ENCODE measurements around the gene NEDD4L.

Gene NEDD4L

DNA sequence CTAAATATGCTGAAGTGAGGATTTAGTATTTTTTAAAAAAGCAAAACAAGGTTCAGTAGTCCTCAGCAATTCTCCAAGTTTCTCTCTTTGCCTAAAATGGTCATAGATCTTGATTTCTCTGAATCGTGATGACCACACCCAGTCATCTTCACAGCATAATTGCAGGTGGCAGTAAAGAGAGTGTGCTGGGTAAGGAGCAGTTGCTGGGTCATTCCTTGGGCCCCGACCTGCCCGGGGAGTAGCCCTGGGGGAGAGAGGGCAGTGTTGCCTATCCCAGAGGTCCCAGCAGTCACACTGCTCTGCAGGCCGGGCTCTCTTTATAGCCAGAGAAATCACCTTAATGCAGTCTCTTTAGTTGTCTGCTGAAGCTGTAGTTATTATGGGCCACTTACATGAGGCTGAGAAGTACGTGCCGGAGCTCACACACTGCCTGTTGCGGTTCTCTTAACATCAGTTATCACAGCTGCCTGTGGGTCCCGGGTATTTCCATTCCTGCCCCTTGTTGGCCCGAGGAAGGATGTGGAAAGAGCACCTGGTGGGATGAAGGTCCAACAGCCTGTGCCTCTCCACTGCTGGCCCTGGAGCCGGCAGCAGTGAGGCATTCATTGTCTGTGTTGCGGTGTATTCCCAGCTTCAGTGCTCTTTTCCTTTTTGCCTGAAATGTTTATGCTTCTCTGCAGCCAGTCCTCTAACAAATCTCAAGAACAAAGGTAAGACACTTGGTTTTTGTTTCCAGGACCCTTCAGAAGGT, 354.8 kb downstream of the NEDD4L start:
- DNase-seq (ENCODE audit: low read depth in 2 of 2) = no peak

DNA sequence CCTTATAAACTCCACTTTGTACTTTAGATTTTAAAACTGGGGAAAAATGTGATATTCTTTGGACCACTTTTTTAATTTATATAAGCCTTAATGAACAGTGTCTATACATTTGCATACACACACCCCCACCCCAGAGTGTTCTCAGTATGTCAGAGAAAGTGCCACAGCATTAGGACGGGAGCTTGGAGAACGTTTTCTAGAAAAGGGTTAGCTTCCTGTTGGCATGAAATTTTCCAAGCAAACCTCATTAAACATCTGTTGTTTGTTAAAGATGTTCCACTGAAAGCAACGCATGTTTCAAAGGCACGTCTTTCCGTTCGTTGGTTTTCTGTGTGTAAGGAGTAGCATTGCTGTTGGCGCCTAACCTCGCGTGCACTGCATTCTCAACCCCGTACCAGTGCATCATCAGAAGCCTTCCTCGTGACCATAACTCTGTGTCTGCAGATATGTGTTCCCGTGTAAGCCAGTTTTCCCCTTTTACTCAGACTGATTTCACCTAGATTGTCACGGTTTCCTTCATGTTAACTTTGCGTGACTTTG, 356.4 kb downstream of the NEDD4L start:
- DNase-seq (ENCODE audit: low read depth in 2 of 2) = no peak

DNA sequence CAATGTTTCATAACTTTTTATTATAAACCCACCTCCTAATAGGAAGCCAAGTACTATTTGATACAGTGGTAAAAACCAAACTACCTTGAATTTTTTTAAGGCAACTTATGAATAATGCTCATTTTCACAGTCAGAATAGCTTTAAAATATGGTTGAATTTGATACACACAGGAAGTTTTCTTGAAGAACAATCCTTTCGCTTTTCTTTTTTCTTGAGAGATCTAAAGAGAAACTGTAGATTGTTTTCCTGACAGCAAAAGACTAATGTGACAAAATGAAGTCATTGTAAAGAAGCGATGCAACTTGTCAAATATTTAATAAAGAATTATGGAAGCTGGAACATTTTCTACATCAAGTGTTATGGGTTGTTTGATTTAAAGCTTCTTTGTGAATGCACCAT, 357.2 kb downstream of the NEDD4L start:
- DNase-seq (ENCODE audit: low read depth in 2 of 2) = no peak

DNA sequence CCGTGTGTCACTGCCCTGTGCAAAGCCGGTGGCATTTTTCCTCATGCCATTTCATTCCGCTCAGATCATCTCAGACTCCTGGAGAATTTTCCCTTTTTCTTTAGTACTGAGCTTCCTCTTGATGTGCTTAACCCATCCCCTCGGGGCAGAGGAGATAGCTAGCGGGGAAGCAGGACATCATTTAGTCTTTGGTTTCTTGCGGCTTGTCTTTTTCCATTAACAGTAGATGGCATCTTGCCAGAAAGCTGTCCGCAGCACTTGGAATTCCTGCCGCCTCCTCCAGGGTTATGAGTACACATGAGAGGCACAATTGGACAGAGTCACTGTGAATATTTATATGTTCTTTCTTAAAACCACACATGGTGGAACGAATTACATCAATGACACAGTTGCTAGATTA, 358.2 kb downstream of the NEDD4L start:
- no peak for DNase-seq (ENCODE audit: low read depth in 2 of 2)

DNA sequence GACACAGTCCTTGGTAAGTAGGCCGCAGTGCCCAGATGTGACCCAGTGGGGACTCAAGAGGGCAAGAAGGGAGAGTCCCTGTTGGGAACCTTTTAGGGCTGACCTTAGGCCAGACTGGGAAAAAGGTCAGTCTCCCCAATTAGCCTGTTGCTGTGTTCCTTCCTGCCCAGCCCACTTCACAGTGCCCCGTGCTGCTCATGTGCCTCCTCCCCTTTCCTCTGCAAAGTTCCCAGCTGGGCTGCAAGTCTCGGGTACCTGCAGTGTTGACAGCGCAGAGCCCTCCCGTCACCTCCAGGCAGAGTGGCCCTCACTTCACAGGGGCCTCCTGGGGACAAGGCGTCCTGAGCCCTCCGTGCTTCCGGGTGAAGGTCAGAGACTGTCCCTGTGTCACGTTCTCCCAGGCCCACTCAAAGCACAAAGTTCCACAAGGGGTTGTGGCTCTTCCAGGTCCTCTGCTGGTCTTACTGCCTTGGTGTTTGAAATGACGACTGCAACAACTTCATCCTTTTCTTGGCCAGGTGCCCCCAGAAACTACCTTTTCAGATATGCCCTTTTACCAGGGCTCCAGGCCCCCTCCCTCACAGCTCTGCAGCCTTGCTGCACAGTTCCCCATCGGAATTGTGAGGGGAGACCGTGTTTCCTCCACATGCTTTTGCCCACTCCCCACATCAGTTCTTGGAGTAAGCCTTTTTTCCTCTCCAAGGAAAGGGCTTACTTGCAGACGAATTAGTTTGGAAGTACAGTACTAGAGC, 359.1 kb downstream of the NEDD4L start:
- DNase-seq (ENCODE audit: low read depth in 2 of 2) = no peak

DNA sequence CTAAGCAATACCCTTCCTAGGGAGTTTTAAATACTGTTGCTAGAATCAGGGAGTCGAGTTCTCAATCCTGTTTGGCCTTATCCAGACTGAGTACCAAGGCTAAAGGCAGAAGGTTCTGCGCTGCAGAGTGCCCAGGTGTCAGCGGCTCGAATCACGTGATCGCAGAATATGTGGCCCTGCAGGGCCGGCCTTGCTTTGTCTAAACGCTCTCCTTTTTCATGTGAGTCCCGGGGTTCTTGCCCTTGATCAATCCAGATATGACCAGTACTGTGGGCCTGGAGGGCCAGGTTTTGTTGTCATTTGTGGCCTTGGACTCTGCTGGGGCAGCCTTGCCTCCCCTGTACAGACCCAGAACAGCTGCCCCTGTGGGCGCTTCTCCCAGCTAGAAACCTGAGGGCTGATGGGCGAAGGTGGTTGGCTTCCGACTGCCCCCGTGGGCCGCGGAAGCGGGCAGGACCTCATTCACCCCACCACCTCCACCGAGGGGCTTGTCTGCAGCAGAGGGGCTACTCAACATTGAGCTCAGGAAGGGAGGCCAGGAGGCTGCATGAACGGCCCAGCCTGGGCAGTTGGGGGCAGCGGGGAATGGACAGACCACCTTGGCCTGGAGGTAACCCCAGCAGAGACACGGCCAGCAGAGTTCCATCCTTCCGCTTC, 359.9 kb downstream of the NEDD4L start:
- no peak for DNase-seq (ENCODE audit: low read depth in 2 of 2)

DNA sequence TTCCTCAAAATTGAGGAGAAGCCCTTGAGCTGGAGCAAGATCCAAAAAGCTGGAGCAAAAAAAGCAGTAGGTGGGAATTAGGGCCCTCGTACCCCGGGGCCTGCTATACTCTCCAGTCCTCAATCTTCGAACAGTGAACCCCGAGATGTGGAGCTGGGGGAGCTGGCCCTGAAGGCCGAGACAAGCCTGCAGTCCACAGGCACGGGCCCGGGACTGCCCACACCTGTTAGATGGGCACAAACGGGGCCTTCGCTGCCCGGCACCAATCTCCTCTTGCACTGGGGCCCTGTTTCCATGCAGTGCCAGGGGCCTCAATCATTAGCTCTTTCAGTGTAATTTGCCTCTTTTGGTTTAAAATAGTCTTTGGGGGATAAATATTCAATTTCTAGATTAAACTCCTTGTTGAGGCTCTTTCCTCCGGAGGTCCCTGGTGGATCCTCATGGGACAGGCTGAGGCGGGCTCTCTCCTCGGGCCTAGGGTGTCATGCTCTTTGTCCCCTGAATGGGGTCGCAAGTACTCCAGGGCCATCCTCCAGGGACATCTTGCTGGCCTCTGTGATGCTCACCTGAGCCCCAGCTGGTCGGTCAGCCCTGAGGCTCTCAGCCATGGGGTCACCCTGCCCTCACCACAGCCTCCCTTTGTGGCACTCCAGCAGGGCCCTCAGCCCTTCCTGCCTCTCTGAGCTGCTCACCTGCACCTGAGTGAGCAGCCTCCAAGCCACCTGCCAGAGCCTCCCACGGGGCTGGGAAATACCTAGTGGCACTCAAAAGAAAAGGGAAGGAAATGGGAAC, 361.3 kb downstream of the NEDD4L start:
- DNase-seq (ENCODE audit: low read depth in 2 of 2) = no peak

DNA sequence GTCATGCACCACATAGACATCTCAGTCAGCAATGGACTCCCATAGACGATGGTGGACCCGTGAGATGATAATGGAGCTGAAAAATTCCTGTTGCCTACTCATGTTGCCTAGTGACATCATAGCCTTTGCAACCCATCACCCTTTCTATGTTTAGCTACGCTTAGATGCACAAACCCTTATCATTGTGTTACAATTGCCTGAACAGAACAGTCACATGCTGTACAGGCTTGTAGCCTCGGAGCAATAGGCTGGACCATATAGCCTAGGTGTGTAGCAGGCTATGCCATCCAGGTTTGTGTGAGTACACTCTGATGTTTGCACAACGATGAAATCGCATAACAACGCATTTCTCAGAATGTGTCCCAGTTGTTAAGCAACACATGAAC, 363.2 kb downstream of the NEDD4L start:
- DNase-seq (ENCODE audit: low read depth in 2 of 2) = no peak

DNA sequence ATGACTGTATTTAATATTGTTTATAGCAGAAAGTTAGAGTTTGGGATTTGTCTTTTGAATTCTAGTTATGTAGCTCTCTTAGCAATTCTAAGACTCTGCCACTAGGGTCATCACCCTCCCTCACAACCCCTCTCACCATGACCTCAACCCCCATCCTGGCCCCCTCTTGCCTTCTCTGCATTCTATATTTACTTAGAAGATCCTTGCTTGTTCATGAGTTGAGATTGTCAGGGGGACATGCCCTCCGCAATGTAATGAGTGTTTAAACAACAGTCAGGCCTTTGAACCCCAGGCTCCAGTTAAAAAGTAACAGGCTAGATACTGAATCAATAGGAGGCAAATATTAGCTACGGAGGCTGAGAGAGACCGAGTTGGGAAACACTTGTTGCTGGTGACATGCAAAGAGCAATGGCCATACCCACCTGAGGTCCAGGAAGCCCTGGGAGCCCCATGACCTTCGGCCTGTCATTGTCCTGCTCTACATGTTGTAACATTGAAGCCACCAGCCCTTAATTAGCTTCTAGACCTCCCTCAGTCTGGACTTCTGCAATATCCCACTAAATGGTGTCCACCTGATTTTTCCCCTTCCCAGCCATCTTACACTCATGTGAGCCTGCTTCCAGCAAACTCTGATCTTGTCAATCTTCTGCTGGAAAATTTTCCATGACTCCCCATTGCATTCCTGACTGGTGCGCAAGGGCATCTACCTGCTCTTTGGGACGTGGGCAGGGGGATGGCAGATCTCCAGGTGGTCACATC, 363.8 kb downstream of the NEDD4L start:
- no peak for DNase-seq (ENCODE audit: low read depth in 2 of 2)

DNA sequence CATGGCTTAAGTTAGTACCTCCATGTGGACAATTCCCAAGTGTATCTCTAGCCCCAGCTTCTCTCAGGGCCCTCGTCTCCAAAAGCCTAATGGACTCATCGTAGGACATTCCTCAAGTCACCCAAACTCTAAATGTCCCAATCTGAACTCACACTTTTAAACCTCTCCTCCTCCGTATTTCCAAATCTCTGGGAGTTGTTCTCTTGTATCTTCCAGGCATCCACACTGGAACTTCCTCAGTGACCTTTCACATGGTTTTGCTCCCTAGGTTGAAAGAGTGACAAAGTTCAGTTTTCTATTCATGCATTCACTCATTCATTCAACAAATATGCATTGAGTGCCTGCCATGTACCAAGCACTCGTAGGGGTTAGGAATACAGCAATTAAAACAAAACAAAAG, 364.6 kb downstream of the NEDD4L start:
- DNase-seq (ENCODE audit: low read depth in 2 of 2) = no peak

DNA sequence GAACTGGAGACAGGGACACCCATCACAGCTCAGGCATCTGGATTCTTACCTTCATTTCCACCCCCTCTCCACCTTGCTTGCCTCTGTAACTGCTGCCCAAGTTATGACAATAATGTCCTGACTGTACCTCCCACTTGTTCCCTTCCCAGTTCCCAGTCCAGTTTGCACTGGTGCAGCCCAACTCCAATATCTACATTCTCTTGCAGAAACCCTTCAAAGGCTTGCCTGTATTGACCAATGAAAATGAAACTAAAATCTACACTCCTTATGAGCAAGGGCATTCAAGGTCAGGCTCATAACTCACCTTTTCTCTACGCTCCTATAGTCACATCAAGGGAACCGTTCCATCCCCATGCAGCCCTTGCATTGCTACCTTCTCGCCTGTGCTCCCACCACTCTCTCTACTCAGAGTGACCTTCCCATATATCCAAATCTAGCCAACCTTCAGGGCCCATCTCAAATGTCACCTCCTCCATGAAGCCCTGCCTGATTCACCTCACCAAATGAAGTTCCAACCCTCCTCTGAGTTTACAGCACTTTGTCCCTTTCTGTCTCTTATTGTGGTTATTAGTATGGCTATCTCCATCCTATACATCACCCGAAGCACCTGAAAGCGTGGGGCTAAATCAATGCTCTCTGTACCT, 365.9 kb downstream of the NEDD4L start:
- no peak for DNase-seq (ENCODE audit: low read depth in 2 of 2)

DNA sequence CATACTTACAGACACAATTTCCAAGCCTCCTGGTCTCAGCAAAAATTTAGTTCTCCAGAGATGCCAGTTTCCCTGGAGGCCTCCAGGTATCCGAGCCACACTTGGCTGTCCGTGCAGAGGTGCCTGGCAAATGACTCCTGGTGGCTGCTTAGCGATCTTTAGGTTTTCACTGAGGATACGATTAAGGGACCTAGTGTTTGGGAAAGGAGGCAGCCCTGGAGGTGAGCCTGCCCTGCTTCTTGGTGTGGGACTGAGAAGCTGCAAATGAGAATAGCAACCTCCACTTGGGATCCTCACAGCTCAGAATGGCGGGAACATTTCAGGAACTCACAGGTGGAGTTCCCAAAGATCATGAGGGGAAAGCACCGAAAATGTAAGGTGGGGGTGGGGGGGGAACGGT, 367.3 kb downstream of the NEDD4L start:
- no peak for DNase-seq (ENCODE audit: low read depth in 2 of 2)

DNA sequence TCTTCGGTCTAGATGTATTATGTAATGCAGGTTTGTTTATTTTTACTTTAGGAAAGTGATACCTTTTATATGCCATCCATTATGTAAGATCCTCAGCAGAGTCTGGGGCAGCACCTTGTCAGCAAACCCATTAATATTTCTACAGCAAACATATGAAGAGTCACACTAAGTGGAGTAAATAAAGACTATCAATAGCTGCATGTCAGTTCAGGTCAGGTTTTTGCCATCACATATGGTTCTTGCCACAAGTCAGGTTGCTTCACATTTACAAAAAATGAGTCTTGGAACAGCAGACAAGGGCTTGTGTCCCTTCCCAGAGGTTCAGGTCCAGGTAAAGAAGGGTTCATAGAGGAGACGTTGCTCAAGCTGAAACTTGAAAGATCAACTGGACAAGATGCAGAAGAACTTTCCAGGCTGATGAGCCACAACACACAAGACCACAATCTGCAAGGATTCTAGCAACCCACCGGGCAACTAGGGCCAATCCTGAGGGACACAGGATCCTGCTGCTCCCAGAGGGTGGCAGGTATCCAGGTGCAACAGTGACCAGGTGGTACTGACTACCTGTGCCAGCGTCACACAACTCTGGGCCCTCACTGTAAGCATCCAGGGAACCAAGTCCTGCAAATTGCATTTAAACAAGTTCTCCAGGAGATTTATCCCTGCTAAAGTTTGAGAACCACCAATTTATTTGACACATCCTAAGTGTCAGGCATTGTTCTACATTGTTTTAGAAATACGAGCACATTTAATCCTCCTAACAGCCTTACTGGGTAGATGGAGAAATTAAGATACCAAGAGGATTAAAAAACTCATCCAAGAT, 369.0 kb downstream of the NEDD4L start:
- DNase-seq (ENCODE audit: low read depth in 2 of 2) = no peak

DNA sequence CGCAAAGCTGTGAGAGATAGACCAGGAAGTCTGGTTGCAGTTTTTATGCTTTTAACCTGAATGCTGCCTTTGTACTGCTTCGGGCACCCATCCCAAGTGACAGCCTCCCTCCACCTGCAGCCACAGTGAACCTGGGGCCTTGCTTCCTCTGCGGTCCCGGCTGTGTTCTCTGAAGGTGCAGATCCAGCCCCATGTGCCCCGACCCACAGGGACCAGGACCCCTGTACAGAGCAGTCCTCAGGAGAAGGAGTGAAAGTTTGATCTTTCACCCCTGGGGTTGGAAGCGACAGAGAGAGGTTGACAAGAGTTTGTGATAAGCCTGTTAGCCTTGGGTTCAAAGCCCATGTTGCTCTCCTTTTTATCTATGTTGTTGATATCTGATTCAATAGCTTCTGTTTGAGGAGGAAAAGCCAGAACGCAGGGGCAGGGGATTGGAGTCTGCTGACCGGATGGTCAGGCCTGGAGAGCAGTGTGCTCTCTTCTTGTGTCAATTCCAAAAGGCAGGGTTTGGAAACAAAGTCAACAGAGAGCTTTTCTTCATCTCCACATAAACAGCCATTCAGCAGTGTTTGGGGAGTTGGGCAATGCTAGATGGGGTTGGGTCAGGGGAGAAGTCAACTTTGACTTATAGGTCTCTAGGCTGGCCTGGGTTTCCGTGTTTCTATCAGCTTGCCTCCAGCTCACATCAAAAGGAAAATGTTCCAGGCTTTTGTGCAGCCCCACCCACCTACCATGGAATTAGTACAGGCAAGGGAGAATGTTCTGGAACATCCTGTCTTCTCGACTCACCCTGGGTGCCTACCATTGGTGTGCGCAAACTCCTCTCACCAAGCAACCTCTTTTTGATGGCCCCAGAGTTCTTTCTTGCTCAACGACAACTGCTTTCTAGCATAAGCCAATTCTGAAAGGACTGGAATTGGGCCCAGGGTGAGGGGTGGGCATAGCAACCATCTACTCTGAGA, 369.9 kb downstream of the NEDD4L start:
- no peak for DNase-seq (ENCODE audit: low read depth in 2 of 2)

DNA sequence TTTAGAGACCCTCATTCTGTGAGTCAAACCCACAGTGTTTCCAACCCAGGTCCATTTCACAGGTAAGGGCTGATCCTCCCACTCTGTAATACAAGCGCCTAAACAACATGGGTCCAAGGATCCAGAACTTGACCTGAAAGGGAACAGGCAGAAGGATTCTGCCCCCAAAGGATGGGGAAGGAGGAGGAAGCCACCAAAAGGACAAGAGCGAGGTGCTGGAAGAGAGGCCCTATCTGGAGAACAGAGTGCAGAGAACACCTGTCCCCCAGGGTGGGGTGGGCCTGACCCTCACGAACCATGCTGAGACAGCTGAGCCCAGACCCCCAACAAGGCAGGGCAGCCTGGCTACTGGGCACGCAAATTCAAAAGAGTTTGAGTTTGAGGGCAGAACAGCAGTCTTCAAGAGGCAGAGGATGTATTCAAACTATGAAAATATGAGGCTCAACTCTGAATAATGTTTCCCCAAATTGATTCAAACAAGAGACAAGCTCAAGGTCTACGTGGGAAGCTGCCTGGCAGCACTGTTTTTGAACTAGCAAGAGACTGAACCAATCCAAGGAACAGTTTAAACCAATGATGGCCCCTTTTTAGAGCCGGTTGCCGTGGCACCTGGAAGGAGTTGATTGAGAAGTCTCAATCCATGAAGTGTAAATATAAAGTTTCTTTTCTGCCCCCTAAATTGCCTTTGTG, 372.1 kb downstream of the NEDD4L start:
- DNase-seq (ENCODE audit: low read depth in 2 of 2) = no peak

DNA sequence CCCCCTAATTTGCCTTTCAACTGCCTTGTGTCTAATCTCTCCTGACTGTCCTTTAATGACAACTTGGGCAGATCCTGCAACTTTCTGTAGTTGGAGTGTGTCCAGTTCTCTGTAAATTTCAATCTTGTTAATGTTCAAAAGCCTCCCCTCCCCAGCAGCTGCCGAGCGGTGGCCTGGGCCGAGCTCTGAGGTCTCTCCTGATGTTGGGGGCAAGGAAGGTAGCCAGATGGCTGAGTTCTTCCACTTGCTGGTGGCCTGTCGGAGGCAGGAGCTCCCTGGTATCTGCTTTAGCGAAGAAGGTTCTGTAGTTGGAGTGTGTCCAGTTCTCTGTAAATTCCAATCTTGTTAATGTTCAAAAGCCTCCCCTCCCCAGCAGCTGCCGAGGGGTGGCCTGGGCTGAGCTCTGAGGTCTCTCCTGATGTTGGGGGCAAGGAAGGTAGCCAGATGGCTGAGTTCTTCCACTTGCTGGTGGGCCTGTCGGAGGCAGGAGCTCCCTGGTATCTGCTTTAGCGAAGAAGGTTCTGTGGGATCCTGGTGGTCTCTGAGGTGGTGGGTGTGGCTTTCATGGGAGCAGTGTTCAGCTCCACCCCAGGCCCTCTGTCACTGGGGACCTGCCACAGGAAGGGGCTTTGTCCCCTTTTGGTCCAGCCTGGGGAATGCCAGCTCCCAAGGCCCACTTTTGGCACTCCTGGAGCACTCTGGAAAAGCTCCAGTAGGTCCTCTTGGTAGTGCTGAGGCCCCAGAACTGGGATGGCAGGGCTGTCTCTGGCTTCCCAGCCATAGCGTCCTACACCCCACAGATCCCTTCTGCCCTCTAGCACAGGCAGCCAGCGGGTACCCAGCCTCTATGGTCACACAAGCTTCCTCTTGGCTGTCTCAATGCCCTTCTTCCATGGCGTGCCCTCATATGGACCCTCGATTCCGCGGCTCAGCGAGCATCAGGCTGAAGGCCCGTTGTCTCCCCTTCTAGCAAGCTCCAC, 373.0 kb downstream of the NEDD4L start:
- DNase-seq (ENCODE audit: low read depth in 2 of 2) = no peak

DNA sequence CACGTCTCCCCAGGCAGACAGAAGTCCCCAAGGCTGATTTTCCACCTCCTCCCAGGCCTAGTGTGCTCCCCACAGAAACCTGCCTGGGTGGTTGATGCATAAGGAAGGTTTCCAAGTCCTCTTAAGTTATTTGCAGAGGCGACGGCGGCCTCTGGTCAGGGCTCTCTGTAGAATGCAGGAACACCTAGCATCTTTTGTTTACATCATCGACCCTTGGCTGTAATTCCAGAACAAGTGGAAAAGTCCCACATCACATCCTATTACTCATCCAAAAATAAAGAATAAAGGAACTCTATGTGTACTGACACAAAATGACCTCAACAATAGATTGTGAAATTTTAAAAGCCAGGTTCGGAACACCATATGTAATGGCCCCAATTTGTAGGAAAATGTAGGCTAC, 373.7 kb downstream of the NEDD4L start:
- no peak for DNase-seq (ENCODE audit: low read depth in 2 of 2)
